Measurements from ENCODE around the gene CEP104.
"Not testable (repeated sequence)": the region's sequence is repeated elsewhere in the genome, so short reads cannot be mapped to it uniquely, and the experiment has no call there.

Gene CEP104

DNA sequence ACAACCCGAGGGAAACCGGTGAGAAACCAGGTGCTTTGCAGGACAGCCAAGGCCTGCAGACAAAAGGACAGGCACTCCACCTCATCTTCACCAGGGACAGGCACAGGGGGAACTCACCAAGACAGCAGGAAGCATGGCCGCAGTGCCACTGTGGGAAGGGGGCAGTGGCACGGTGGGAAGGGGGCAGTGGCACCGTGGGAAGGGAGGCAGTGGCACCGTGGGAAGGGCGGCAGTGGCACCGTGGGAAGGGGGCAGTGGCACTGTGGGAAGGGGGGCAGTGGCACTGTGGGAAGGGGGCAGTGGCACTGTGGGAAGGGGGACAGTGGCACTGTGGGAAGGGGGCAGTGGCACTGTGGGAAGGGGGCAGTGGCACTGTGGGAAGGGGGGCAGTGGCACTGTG is 32.4 kb downstream of the CEP104 start:
- DNase-seq = no peak

DNA sequence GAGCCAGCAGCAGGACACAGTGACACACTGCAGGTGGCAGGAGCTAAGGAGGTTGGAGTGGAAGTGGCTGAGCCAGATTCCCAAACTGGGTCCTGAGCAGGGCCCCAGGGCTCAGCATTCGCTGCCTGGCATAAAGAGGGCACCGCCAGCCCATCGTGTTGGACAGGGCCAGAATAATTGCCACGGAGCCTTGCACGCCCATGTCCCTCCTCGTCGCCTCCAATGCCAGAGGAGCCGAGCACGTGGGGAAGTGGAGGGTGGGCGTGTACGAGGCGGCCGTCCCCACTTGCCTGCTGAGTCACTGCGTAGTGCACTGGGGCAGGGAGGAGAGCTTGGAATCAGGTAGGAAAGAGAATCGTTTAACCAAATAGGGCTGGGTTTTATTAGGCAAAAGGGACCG is 34.6 kb downstream of the CEP104 start:
- no peak for DNase-seq

DNA sequence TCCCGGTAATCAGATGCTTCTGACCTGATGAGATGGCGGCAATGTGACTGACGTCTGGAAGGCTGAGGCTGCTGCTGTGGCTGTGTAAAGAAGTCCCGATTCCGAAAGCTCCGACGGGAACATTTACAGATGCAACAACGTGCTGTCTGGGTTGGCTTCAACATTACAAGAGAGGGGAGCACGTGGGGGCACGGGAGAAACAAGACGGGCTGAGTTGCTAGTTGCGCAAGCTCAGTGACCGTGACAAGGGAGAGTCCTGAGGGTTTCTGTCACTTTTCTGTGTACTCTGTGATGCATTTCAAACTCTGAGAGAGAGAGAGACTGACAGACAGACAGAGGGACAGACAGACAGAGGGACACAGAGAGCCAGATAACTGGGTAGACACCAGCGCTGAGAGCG is 35.1 kb downstream of the CEP104 start:
- no peak for DNase-seq

DNA sequence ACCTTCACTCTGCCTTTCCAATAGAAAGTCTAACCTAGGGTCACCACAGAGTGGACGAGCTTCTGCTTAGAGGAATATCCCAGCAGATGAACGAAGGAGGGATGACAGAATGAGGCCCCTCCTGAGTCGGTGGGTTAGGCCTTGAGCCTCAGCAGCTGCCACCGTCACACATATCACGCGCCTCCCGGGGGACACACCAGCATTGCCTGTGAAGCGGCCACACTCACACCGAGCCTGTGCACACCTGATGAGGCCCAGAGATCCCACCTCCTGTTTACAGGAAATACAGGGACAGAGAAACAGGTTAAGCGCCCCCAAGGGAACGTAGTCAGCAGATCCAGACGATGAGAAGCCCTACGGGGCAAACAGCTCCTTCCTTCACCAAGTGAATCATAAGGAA is 35.6 kb downstream of the CEP104 start:
- no peak for DNase-seq

DNA sequence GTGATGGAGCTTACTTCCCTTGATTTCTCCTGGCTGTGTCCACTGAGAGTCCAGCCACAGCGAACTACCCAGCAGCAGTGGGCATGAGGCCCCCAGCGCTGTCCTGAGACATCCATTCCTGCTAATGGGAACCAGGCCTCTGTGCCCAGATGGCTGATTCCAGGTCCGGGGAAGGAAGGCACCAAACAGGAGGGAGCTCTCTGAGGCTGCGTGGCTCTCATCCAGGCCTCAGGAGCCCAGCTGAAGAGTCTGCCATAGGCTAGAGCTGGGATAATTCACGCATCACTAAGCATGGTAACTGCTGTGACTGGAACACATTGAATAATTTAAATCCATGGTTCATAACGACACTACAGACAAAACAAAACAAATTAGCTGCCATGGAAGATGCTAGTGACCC is 36.0 kb downstream of the CEP104 start:
- no peak for DNase-seq

DNA sequence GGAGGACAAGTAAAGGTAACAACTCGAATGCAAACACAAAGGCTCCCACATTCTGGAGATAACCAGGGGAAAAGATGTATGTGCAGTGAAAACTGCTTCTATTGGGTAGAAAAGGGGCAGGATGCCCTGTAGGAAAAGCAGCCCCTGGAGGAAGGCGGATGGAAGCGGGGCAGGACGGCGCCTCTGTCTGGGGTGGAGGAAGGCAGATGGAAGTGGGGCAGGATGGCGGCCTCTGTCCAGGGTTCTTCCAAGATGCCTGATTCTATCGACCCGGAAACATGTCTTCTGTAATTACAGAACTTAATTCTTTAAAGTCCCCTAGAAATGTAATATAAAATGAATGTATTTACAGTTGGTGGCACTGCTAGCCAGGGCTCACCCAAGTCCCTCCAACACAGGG is 36.7 kb downstream of the CEP104 start:
- DNase-seq = no peak

DNA sequence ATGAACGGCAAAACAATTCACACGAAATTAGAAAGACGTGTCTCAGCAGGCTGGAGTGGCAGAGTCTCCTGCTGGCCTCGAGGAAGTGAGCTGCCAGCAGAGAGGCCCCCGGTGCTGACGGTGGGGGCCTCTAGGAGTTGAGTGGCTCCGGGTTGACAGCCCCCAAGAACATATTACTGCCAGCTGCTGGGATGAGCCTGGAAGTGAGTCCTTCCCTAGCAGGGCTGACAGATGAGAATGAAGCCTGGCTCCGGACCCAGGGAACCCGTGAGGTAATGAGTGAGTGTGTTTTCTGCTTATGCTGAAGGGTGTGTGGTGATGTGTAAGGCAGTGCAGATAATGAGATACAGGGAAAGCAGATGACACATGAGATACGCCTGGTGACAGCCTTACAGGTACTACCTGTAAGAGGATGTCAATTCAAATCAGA is 37.2 kb downstream of the CEP104 start:
- no peak for DNase-seq

DNA sequence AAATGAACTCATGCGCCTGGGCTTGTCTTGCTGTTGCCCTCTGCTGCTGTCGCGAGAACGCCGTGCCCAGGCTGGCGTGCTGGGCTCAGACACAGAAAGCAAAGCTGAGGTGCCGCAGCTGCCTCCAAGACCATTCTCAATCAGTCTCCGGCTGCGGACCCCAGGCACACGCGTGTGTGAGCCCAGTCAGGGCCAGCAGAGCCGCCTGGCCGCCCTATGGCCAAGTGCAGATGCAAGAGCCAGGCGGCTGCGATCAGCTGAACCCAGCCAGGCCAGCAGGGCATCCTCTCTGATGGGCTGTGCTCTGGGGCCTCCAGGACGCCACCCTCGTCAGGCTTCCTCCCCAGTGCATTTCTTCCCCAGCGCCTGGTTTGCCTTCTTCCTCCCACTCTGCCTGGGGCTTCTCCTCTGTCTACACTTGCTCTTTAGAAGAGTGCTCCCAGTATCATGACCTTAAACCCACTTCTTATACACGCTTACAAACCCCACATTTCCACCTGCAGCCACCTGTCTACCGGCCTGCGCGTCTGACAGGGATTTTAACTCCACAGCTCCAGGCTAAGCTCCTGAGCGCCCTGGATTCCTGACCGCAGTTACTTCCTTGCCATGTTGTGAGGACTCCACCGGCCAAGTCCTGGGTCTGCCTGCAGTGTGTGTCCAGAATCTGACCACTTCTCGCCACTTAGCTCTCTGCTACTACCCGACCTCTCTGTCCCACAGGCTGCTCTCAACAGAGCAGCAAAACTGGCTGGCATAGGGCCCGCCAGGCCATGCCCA is 39.0 kb downstream of the CEP104 start:
- DNase-seq = no peak

DNA sequence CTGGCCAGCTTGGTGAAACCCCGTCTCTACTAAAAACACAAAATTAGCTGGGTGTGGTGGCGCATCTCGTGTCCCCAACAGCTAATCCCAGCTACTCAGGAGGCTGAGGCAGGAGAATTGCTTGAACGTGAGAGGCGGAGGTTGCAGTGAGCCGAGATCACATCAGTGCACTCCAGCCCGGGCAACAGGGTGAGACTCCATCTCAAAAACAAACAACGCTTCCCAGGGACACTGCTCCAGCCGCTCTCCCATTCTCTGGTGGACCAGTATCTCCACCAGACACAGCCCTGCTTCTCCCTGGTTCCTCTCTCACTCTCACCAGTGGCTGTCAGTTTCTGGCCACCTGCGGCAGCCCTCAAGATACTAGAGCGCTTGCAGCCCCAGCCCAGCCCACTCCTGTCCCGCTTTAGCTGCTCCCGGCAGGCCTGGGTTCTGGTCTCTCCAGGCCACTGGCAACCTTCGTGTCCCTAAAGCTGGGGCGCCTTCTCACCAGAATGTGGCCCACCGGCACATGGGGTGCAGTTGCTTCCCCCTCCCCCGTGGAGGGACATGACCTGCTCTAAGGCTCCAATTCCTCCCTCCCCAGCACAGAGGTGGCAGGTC is 39.8 kb downstream of the CEP104 start:
- no peak for DNase-seq

DNA sequence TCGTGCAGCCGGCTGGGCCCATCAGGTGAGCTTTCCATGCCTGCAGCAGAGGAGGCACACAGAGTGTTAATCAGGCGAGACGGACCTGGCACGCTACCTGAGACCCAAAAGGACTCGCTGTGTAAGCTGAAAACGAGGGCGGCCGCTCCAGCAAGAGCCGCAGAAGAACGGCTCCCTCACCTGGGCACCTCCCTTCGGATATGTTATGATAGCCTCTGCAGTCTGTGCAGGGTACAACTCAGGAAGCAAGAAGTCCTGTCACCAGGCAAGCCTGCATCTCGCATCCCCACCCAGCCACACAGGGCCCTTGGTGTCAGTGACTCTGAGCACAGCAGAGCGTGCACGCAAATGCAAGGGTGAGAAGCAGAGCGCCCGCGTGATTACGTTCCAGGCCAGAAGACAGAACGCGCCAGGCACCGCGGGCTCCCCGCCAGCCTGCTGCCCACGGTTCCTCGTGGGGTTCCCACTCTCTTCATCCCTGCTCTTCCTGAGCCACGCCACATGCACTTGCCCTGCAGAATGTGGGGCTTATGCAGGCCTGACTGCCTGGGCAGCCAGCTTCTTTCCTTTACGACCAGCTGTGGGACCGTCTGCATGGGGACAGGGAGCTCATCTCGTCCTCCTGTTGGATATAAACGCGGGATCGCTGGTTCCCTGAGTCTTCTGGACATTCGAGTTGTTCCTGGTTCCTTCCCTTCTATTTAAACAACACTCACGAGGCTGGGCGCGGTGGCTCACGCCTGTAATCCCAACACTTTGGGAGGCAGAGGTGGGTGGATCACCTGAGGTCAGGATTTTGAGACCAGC is 40.5 kb downstream of the CEP104 start:
- no peak for DNase-seq

DNA sequence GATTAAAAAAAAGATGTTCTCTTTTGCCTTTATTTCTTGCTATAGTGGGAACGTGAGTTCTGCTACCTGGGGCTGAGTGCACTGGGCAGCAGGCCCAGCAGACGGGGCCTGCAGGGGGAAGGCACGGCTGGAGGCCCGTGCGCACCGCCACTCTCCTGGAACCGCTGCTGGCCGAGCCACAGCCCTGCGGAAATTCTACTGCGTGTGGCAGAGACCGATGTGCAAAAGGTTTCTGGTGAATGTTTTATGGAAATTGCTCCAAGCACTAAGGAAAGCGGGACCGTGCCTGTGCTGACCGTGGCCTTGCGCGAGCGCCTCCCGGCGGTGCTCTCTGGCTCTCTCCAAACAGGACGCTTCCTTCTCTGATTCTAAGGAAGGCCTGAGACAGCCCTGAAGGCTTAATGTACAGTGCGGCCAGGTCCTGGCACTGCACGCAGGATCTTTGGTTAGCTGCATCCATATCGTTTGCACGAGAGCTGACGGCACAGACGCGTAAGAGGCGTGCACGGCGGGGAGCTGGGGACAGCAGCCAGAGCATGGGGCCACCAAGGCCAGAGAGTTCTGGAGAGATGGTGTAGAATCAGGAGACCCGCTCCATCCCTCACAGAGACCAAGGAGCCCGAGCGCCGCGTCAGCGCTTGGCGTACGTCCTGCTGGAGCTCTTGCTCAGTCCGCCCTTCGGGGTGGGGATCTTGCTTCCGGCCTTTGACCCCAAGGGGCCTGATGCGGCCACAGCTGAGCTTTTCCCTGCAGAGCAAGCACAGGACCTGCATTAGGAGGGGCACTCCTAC is 42.0 kb downstream of the CEP104 start:
- DNase-seq = no peak

DNA sequence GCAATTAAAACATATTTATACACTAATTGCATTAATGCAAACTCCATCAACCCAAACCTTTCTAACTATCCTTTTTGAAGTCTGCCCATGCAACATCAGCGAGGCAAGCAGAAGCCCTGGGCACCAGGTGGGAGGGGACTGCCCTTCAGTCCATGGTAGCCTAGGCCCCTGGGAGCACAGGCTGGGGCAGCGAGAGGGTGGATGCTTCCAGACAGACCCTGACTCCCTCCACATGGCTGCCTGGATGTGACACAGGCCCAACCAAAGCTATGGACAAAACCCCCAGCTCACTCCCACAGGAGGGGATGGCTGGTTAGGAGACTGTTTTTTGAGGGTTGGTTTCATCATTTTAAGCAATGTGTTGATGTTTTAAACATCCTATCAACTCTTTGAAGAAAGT is 42.9 kb downstream of the CEP104 start:
- no peak for DNase-seq

DNA sequence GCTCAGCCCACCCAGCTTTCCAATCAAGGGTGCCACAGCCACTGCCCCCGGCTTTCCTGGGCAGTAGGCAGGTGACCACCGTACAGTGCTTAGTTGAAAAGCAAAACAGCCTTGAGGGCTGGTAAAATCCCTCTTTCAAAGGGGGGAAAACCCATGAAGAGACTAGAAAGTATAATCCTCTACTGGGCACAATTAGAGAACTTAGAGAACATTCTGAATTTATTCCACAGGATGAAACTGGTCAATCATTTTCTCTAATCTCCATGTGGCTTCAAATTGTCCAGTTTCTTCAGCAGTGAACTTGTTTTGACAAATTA is 45.5 kb downstream of the CEP104 start:
- no peak for DNase-seq

DNA sequence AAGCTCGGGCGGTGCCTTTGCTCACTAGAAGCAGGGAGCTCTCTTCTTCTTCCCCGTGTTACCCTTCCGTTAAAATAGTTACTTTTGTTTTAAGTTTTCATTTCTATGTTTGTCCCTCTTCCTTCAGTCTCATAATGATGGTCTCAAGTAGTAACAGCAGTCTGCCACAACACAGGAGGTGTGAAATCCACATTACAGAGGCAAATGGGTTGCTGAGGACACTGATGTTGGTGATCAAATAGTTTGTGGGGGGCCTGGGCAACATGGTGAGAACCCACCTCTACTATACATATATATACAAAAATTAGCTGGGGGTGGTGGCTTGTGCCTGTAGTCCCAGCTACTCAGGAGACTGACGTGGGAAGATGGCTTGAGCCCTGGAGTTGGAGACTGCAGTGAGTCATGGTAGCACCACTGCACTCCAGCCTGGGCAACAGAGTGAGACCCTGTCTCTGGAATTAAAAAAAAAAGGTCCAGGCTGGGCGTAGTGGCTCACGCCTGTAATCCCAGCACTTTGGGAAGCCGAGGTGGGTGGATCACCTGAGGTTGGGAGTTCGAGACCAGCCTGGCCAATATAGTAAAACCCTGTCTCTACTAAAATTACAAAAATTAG is 46.8 kb downstream of the CEP104 start:
- not testable (repeated sequence) for DNase-seq

DNA sequence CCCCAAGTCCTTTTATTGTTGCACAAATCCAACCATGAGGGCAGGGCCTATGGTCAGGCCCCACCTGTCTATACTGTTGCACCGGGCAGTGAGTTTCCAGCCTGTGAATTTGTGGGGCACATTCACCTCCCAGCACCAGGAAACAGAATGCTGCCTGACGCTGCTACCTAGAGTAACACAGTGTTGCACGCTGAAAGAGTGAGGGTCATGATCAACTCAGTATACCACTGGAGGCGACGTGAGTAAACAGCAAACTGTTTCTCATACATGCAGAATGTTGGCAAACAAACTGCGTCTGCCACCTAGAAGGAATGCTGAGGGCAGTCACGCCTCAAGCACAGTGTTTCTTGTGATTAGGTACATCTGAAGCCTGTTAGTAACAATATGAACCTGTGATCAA is 47.3 kb downstream of the CEP104 start:
- DNase-seq = no peak

DNA sequence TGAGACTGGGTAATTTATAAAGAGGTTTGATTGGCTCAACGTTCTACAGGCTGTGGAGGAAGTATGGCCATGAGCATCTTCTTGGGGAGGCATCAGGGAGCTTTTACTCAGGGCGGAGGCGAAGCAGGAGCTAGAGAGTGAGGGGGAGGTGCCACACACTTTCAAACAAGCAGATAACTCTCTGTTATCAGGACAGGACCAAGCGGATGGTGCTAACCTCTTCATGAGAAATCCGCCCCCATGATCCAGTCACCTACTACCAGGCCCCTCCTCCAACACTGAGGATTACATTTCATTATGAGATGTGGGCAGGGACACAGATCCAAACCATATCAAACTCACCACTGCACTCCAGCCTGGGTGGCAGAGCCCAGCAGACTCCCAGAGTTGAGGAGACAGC is 49.2 kb downstream of the CEP104 start:
- DNase-seq = no peak

DNA sequence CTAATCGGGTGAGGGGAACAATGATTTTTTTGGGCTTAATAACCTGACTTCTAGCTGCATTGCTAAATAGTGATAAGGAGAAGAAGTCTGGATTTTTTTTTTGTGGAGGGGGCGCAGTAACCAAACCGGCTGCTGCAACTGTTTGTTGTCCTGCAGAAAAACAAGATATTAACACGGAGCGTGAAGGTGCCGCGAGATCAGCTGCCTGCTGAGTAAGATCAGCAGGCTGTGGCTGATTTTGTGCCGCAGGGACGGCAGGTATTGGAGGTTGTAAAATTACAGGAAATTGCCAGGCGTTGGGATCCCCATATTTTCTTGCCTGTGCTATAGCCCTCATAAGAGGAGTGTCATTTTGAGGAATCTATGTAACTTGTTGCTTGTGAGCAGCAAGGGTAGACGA is 52.0 kb downstream of the CEP104 start:
- DNase-seq = no peak

DNA sequence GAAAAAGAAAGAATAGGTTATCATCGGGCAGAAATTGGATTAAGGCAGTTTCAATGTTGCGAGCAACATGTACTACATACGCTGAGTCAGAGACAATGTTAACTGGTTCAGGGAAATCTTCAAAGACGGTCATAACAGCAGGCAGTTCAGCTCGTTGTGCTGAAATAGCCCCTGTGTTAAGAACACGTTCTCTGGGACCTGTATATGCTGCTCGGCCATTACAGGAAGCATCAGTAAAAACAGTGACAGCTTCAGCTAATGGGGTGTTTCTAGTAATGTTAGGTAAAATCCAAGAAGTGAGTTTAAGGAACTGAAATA is 52.4 kb downstream of the CEP104 start:
- DNase-seq = not testable (repeated sequence)

DNA sequence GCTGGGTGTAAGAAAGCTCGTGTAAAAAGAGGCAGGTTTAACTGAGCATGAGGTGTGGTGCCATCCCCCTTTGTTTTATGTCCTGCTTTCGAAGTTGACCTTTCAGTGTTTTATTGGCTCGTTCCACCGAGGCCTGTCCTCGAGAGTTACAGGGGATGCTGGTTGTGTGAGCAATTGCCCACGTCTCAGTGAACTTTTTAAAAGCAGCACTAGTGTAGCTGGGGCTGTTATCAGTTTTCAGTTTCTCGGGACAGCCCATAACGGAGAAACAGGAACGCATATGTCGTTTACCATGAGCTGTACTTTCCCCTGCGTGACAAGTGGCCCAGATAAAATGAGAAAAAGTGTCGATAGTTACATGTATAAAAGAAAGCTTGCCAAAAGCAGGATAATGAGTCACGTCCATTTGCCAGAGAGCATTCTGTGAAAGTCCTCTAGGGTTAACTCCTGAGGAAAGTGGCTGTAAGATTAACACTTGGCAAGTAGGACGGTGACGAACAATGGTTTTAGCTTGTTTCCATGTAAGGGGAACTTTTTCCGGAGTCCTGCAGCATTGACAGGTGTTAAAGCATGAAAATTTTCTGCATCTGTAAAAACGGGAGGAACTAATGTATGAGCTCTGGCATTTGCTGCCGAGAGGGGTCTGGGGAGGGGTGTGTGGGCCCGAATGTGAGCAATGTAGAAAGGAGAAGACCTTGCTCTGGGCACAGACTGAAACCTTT is 52.9 kb downstream of the CEP104 start:
- DNase-seq = no peak

DNA sequence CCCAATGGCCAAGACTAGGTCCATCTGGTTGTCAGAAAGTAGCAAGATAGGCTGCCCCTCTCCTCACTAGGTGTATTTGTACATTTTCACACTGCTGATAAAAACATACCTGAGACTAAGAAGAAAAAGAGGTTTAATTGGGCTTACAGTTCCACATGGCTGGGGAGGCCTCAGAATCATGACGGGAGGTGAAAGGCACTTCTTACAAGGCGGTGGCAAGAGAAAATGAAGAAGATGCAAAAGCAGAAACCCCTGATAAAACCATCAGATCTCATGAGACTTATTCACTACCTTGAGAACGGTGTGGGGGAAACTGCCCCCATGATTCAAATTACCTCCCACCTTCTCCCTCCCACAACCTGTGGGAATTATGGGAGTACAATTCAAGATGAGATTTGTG is 56.2 kb downstream of the CEP104 start:
- DNase-seq = not testable (repeated sequence)

DNA sequence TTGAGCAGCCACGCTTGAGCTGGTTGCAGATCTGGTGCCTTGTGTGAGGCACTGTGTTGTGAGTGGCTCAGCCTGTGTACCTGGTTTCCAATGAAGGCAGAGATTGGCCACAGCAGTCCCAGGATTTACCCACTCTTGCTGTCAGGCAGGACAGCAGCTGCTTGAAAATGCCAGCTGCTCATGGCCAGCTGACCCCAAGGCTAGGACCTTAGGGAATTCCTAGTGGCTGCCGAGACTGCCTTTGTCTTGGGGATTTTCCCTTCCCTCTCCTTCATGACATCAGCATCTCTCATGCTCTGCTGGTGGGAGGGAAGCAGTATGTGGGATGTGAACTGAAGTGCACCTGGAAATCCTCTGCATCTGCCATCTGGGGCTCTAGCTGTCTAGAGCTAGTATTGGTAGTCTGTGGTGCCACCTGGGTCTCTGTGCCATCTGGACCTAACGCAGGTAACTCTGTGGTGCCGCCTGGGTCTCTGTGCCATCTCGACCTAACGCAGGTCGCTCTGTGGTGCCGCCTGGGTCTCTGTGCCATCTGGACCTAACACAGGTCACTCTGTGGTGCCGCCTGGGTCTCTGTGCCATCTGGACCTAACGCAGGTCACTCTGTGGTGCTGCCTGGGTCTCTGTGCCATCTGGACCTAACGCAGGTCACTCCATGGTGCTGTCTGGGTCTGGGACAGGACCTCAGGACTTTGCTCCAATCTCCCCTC is 56.9 kb downstream of the CEP104 start:
- DNase-seq = no peak
